ENCODE measurements around the gene RAB3C.

Gene RAB3C

GRCh38 chr5:58800861-58801540, 218.1 kb downstream of the RAB3C start:
- no peaks in the 10 kb centered on the region for H3K4me1 ChIP-seq (ENCODE audit: control insufficient read depth in 1 of 2, insufficient read depth in 2 of 2, low read length in 2 of 2)
- no peak overlapping the region for H3K9ac ChIP-seq (ENCODE audit: low read depth in 1 of 2, low read length in 2 of 2)
- no peaks in the 10 kb centered on the region for H3K36me3 ChIP-seq (ENCODE audit: control insufficient read depth in 1 of 2, insufficient read depth in 2 of 2, low read length in 2 of 2)
- H3K4me3 ChIP-seq (ENCODE audit: low read depth in 1 of 2, low read length in 2 of 2) = no peak overlapping the region
- no peak overlapping the region for H3K27ac ChIP-seq (ENCODE audit: low read depth, low read length)
- no peaks in the 10 kb centered on the region for H3K9me3 ChIP-seq (ENCODE audit: control insufficient read depth in 1 of 2, low read length in 2 of 2)
- H3K27me3 ChIP-seq (ENCODE audit: control insufficient read depth in 1 of 2, insufficient read depth in 2 of 2, low read length in 2 of 2) = no peaks in the 10 kb centered on the region

DNA sequence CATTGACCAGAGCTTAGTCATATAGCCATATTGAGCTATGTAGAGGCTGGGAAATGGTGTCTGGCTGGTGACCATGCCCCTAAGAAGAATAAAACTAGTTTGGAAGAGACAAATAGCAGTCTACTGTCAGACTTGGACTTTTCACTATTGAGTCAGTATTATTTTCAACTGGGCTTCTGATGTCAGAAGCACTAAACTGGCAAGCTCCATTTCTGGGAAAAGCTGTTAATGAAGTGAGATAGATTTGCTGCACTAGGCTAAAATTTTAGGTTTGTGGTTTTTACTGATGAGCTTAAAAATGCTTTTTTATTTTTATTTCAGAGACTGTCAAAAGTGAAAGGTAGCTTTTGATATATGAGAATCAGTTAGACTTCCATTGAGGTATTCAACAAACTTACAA, 220.2 kb downstream of the RAB3C start:
- Histone ChIP-seq H3K9me3 (ENCODE audit: control insufficient read depth in 1 of 2, low read length in 2 of 2) (no peaks in the 10 kb centered on the region), H3K4me1 (ENCODE audit: control insufficient read depth in 1 of 2, insufficient read depth in 2 of 2, low read length in 2 of 2) (no peaks in the 10 kb centered on the region), H3K27me3 (ENCODE audit: control insufficient read depth in 1 of 2, insufficient read depth in 2 of 2, low read length in 2 of 2) (no peaks in the 10 kb centered on the region), H3K27ac (ENCODE audit: low read depth, low read length) (no peak overlapping the region), H3K9ac (ENCODE audit: low read depth in 1 of 2, low read length in 2 of 2) (no peak overlapping the region), H3K36me3 (ENCODE audit: control insufficient read depth in 1 of 2, insufficient read depth in 2 of 2, low read length in 2 of 2) (no peaks in the 10 kb centered on the region), H3K4me3 (ENCODE audit: low read depth in 1 of 2, low read length in 2 of 2) (no peak overlapping the region)

DNA sequence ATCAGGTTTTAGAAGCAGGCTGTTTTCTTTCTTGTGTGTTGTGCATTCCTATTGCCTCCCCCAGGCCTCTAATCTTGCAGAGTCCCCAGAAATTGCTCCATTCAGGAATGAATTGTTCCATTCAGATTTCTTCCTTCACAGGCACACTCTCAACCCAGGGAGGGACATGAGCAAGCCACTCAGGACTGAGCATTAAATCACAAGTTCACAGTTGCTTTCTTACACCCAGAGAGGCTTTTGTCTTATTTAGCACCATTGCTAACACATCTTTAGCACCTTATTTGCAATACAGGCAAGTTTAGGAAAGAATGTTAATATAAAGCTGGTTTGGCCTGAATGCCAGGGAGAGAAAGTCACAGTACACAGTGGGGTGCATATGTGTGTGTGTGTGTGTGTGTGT, 221.4 kb downstream of the RAB3C start:
- H3K36me3 ChIP-seq (ENCODE audit: control insufficient read depth in 1 of 2, insufficient read depth in 2 of 2, low read length in 2 of 2) = no peaks in the 10 kb centered on the region
- H3K4me3 ChIP-seq (ENCODE audit: low read depth in 1 of 2, low read length in 2 of 2) = no peak overlapping the region

DNA sequence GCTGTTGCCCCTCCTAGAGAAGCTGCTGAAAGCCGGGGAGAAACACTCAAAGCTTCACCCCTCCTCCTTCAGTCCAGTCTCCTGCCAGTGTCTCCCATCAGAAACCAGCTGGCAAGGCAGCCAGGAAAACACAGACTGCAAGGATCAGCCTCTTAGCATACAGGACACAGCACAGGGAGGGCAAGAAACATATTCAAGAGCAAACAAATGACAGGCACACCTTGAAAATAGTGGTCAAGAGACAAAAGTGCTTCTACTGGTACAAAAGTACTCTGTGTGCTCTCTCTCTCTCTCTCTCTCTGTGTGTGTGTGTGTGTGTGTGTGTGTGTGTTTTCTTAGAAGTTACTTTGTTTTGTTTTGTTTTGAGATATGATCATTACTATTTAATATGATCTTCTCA, 227.2 kb downstream of the RAB3C start:
- H3K36me3 ChIP-seq (ENCODE audit: control insufficient read depth in 1 of 2, insufficient read depth in 2 of 2, low read length in 2 of 2) = no peaks in the 10 kb centered on the region
- no peaks in the 10 kb centered on the region for H3K4me1 ChIP-seq (ENCODE audit: control insufficient read depth in 1 of 2, insufficient read depth in 2 of 2, low read length in 2 of 2)
- no peak overlapping the region for H3K4me3 ChIP-seq (ENCODE audit: low read depth in 1 of 2, low read length in 2 of 2)
- H3K9ac ChIP-seq (ENCODE audit: low read depth in 1 of 2, low read length in 2 of 2) = no peak overlapping the region
- no peaks in the 10 kb centered on the region for H3K27me3 ChIP-seq (ENCODE audit: control insufficient read depth in 1 of 2, insufficient read depth in 2 of 2, low read length in 2 of 2)
- H3K9me3 ChIP-seq (ENCODE audit: control insufficient read depth in 1 of 2, low read length in 2 of 2) = no peaks in the 10 kb centered on the region
- no peak overlapping the region for H3K27ac ChIP-seq (ENCODE audit: low read depth, low read length)

More for the DNA sequence above, 221.4 kb downstream of the RAB3C start:
- Histone ChIP-seq H3K4me1 (ENCODE audit: control insufficient read depth in 1 of 2, insufficient read depth in 2 of 2, low read length in 2 of 2) (no peaks in the 10 kb centered on the region), H3K27ac (ENCODE audit: low read depth, low read length) (no peak overlapping the region), H3K9ac (ENCODE audit: low read depth in 1 of 2, low read length in 2 of 2) (no peak overlapping the region), H3K27me3 (ENCODE audit: control insufficient read depth in 1 of 2, insufficient read depth in 2 of 2, low read length in 2 of 2) (no peaks in the 10 kb centered on the region), H3K9me3 (ENCODE audit: control insufficient read depth in 1 of 2, low read length in 2 of 2) (no peaks in the 10 kb centered on the region)

- H3K4me1 ChIP-seq (ENCODE audit: control insufficient read depth in 1 of 2, insufficient read depth in 2 of 2, low read length in 2 of 2) = no peaks in the 10 kb centered on the region
- no peak overlapping the region for H3K9ac ChIP-seq (ENCODE audit: low read depth in 1 of 2, low read length in 2 of 2)
- no peaks in the 10 kb centered on the region for H3K9me3 ChIP-seq (ENCODE audit: control insufficient read depth in 1 of 2, low read length in 2 of 2)
- H3K27ac ChIP-seq (ENCODE audit: low read depth, low read length) = no peak overlapping the region
- no peaks in the 10 kb centered on the region for H3K36me3 ChIP-seq (ENCODE audit: control insufficient read depth in 1 of 2, insufficient read depth in 2 of 2, low read length in 2 of 2)
- H3K27me3 ChIP-seq (ENCODE audit: control insufficient read depth in 1 of 2, insufficient read depth in 2 of 2, low read length in 2 of 2) = no peaks in the 10 kb centered on the region
- no peak overlapping the region for H3K4me3 ChIP-seq (ENCODE audit: low read depth in 1 of 2, low read length in 2 of 2)
These were observed 231.0 kb downstream of the RAB3C start for GRCh38 chr5:58813855-58814254.

- no peaks in the 10 kb centered on the region for H3K4me1 ChIP-seq (ENCODE audit: control insufficient read depth in 1 of 2, insufficient read depth in 2 of 2, low read length in 2 of 2)
- no peaks in the 10 kb centered on the region for H3K27me3 ChIP-seq (ENCODE audit: control insufficient read depth in 1 of 2, insufficient read depth in 2 of 2, low read length in 2 of 2)
- H3K36me3 ChIP-seq (ENCODE audit: control insufficient read depth in 1 of 2, insufficient read depth in 2 of 2, low read length in 2 of 2) = no peaks in the 10 kb centered on the region
- H3K9me3 ChIP-seq (ENCODE audit: control insufficient read depth in 1 of 2, low read length in 2 of 2) = no peaks in the 10 kb centered on the region
- no peak overlapping the region for H3K4me3 ChIP-seq (ENCODE audit: low read depth in 1 of 2, low read length in 2 of 2)
- H3K9ac ChIP-seq (ENCODE audit: low read depth in 1 of 2, low read length in 2 of 2) = no peak overlapping the region
- no peak overlapping the region for H3K27ac ChIP-seq (ENCODE audit: low read depth, low read length)
These were observed 233.4 kb downstream of the RAB3C start for GRCh38 chr5:58816181-58816731.

GRCh38 chr5:58818465-58818864, 235.6 kb downstream of the RAB3C start:
- H3K27ac ChIP-seq (ENCODE audit: low read depth, low read length) = no peak overlapping the region
- no peaks in the 10 kb centered on the region for H3K4me1 ChIP-seq (ENCODE audit: control insufficient read depth in 1 of 2, insufficient read depth in 2 of 2, low read length in 2 of 2)
- H3K9ac ChIP-seq (ENCODE audit: low read depth in 1 of 2, low read length in 2 of 2) = no peak overlapping the region
- H3K36me3 ChIP-seq (ENCODE audit: control insufficient read depth in 1 of 2, insufficient read depth in 2 of 2, low read length in 2 of 2) = no peaks in the 10 kb centered on the region
- no peak overlapping the region for H3K4me3 ChIP-seq (ENCODE audit: low read depth in 1 of 2, low read length in 2 of 2)
- H3K9me3 ChIP-seq (ENCODE audit: control insufficient read depth in 1 of 2, low read length in 2 of 2) = no peaks in the 10 kb centered on the region
- no peaks in the 10 kb centered on the region for H3K27me3 ChIP-seq (ENCODE audit: control insufficient read depth in 1 of 2, insufficient read depth in 2 of 2, low read length in 2 of 2)

- H3K9ac ChIP-seq (ENCODE audit: low read depth in 1 of 2, low read length in 2 of 2) = no peak overlapping the region
- H3K36me3 ChIP-seq (ENCODE audit: control insufficient read depth in 1 of 2, insufficient read depth in 2 of 2, low read length in 2 of 2) = no peaks in the 10 kb centered on the region
- H3K27ac ChIP-seq (ENCODE audit: low read depth, low read length) = no peak overlapping the region
- no peak overlapping the region for H3K4me3 ChIP-seq (ENCODE audit: low read depth in 1 of 2, low read length in 2 of 2)
- no peaks in the 10 kb centered on the region for H3K27me3 ChIP-seq (ENCODE audit: control insufficient read depth in 1 of 2, insufficient read depth in 2 of 2, low read length in 2 of 2)
- no peaks in the 10 kb centered on the region for H3K9me3 ChIP-seq (ENCODE audit: control insufficient read depth in 1 of 2, low read length in 2 of 2)
- H3K4me1 ChIP-seq (ENCODE audit: control insufficient read depth in 1 of 2, insufficient read depth in 2 of 2, low read length in 2 of 2) = no peaks in the 10 kb centered on the region
These were observed 242.6 kb downstream of the RAB3C start for GRCh38 chr5:58825441-58825840.

DNA sequence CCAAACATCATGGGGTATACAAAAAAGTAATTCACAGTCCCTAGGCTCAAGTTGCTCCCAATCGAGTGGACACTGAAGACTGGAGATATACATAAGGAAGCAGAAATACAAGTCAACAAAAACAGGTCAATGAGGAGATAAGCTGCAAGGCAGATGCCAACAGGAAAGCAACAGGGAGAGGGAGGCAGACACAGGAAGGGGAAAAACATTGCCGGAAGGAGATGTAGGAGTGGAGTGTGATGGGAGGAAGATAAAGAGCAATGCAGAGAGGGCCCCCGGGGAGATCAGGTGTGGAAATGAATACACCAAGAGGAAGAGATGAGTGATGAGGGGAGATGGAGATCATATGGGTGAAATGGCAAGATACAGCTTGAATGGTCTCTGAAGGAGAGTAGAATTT, 243.0 kb downstream of the RAB3C start:
- Histone ChIP-seq H3K9me3 (ENCODE audit: control insufficient read depth in 1 of 2, low read length in 2 of 2) (no peaks in the 10 kb centered on the region), H3K9ac (ENCODE audit: low read depth in 1 of 2, low read length in 2 of 2) (no peak overlapping the region), H3K36me3 (ENCODE audit: control insufficient read depth in 1 of 2, insufficient read depth in 2 of 2, low read length in 2 of 2) (no peaks in the 10 kb centered on the region), H3K27me3 (ENCODE audit: control insufficient read depth in 1 of 2, insufficient read depth in 2 of 2, low read length in 2 of 2) (no peaks in the 10 kb centered on the region), H3K4me3 (ENCODE audit: low read depth in 1 of 2, low read length in 2 of 2) (no peak overlapping the region), H3K27ac (ENCODE audit: low read depth, low read length) (no peak overlapping the region), H3K4me1 (ENCODE audit: control insufficient read depth in 1 of 2, insufficient read depth in 2 of 2, low read length in 2 of 2) (no peaks in the 10 kb centered on the region)

DNA sequence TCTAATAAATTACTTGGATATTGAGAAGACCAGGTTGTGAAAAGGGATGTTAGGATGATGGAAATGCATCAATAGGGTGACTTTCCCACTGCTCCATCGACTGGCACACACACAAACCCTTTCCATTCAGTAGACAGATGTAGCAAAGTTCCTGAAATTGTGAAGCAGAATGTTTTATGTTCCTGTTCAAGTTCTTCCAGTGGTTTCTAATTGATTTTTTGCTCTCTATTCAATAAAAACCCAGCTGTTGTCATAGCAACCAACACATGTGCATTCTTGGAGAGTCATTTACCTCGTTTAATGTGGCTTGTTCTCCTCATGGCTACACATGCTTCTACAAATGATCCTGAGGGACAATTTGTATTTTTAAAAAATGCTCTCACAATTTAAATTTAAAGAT, 244.6 kb downstream of the RAB3C start:
- H3K36me3 ChIP-seq (ENCODE audit: control insufficient read depth in 1 of 2, insufficient read depth in 2 of 2, low read length in 2 of 2) = no peaks in the 10 kb centered on the region
- H3K27me3 ChIP-seq (ENCODE audit: control insufficient read depth in 1 of 2, insufficient read depth in 2 of 2, low read length in 2 of 2) = no peaks in the 10 kb centered on the region
- H3K9ac ChIP-seq (ENCODE audit: low read depth in 1 of 2, low read length in 2 of 2) = no peak overlapping the region
- H3K9me3 ChIP-seq (ENCODE audit: control insufficient read depth in 1 of 2, low read length in 2 of 2) = no peaks in the 10 kb centered on the region
- H3K4me3 ChIP-seq (ENCODE audit: low read depth in 1 of 2, low read length in 2 of 2) = no peak overlapping the region
- H3K27ac ChIP-seq (ENCODE audit: low read depth, low read length) = no peak overlapping the region
- H3K4me1 ChIP-seq (ENCODE audit: control insufficient read depth in 1 of 2, insufficient read depth in 2 of 2, low read length in 2 of 2) = no peaks in the 10 kb centered on the region

All from duodenal mucosa (tissue), 2 donors.